H1 (cell line): ENCODE measurements around the gene THADA. TPM values are rescaled to one million over a fixed set of nuclear protein-coding genes. Genes with fewer than 3 reads are reported as not detected.

Experiments used
- CTCF ChIA-PET: fragments of 300-600 bp; sonication (Branson Sonifier 250); formaldehyde crosslinking; loops from one replicate; lab custom pipeline; 2021; ENCODE audit not compliant: partially characterized antibody; lab: Charles Lee
- POLR2A ChIA-PET: fragments of 300-600 bp; sonication (Branson Sonifier 250); formaldehyde crosslinking; loops from one replicate; lab custom pipeline; 2021; ENCODE audit warnings: inconsistent platforms; ENCODE audit not compliant: partially characterized antibody; lab: Charles Lee
- DNase-seq, 2 experiments: peaks; one replicate each; pipeline versions ENCODE4 v3.0.0 to v3.0.0-alpha.2; 2010 to 2022; ENCODE audit warnings: low spot score in 2 of 2, low read depth in 1 of 2, mixed read lengths in 1 of 2
- FAIRE-seq: peaks from 2 replicates; lab custom pipeline; 2011; peaks lifted over from hg19 to GRCh38; lab: Jason Lieb, UNC
- H2AFZ ChIP-seq: 2 replicates; pipeline ENCODE4 v1.8.1; 2012; ENCODE audit warnings: low read length, inconsistent platforms
- H2AK5ac ChIP-seq: 2 replicates; pipeline ENCODE4 v1.6.1; 2013; ENCODE audit warnings: low read depth, low read length
- H2BK120ac ChIP-seq: replicated peaks from 2 replicates; pipeline ENCODE3; 2013; ENCODE audit warnings: low read depth, low read length, inconsistent platforms
- H2BK12ac ChIP-seq: 2 replicates; pipeline ENCODE4 v1.6.1; 2013; ENCODE audit warnings: low read depth, low read length
- H2BK15ac ChIP-seq: 2 replicates; pipeline ENCODE4 v1.6.1; 2013; ENCODE audit warnings: low read length
- H2BK20ac ChIP-seq: 2 replicates; pipeline ENCODE4 v1.6.1; 2013; ENCODE audit warnings: low read length
- H2BK5ac ChIP-seq: 2 replicates; pipeline ENCODE4 v1.6.1; 2013; ENCODE audit warnings: low read depth, low read length
- H3K14ac ChIP-seq: 2 replicates; pipeline ENCODE4 v1.6.1; 2013; ENCODE audit warnings: inconsistent platforms; ENCODE audit not compliant: insufficient read length
- H3K18ac ChIP-seq: 2 replicates; pipeline ENCODE4 v1.6.1; 2013; ENCODE audit warnings: low read length; ENCODE audit errors: extremely low read depth
- H3K23ac ChIP-seq: 2 replicates; pipeline ENCODE4 v1.6.1; 2013; ENCODE audit warnings: inconsistent platforms; ENCODE audit not compliant: insufficient read length
- H3K23me2 ChIP-seq: 2 replicates; pipeline ENCODE4 v1.6.1; 2013; ENCODE audit warnings: low read depth, low read length
- H3K27ac ChIP-seq: 2 replicates; pipeline ENCODE4 v1.6.1; 2011; ENCODE audit warnings: low read depth, low read length, inconsistent platforms
- H3K27me3 ChIP-seq, 4 experiments: replicated peaks in 1 of 4; 1 replicate in 1 of 4; 2 replicates in 3 of 4; pipeline versions ENCODE4 v1.6.1 to v1.8.1; 2011 to 2013; ENCODE audit warnings: low read length in 3 of 4, mild to moderate bottlenecking in 3 of 4, inconsistent platforms in 2 of 4, mixed read lengths in 2 of 4, moderate library complexity in 1 of 4; ENCODE audit not compliant: control insufficient read depth in 3 of 4, insufficient read depth in 3 of 4; ENCODE audit errors: extremely low read depth in 1 of 4
- H3K36me3 ChIP-seq, 4 experiments: 2 replicates each; pipeline versions ENCODE4 v1.6.1 to v1.8.1; 2011 to 2013; ENCODE audit warnings: mild to moderate bottlenecking in 4 of 4, low read length in 3 of 4, moderate library complexity in 2 of 4, control low read depth in 1 of 4, inconsistent platforms in 1 of 4; ENCODE audit not compliant: insufficient read depth in 4 of 4, control insufficient read depth in 2 of 4
- H3K4ac ChIP-seq: replicated peaks from 2 replicates; pipeline ENCODE3; 2013; ENCODE audit warnings: low read length, low read depth, mixed read lengths, inconsistent platforms; ENCODE audit not compliant: insufficient read length
- H3K4me1 ChIP-seq, 4 experiments: replicated peaks in 1 of 4; 1 replicate in 1 of 4; 2 replicates in 3 of 4; pipeline versions ENCODE4 v1.6.1 to v1.8.1; 2011 to 2013; ENCODE audit warnings: low read length in 3 of 4, inconsistent platforms in 2 of 4, mixed read lengths in 1 of 4; ENCODE audit not compliant: insufficient read depth in 4 of 4, control insufficient read depth in 3 of 4
- H3K4me2 ChIP-seq, 2 experiments: 2 replicates each; pipeline versions ENCODE4 v1.6.1 to v1.8.1; 2011 to 2013; ENCODE audit warnings: low read depth in 2 of 2, low read length in 2 of 2, control low read depth in 1 of 2, inconsistent platforms in 1 of 2, mild to moderate bottlenecking in 1 of 2; ENCODE audit not compliant: insufficient read depth in 1 of 2
- H3K4me3 ChIP-seq, 4 experiments: fragments of 200-600, 300-600 bp in 1 of 4; sonication (generic), shearing (Covaris generic), sonication (Bioruptor Twin) in 1 of 4; 2 replicates each; pipeline versions ENCODE4 v1.5.1 to v1.8.1; 2011 to 2016; ENCODE audit warnings: low read length in 4 of 4, low read depth in 3 of 4, control low read depth in 2 of 4, inconsistent platforms in 2 of 4, mild to moderate bottlenecking in 2 of 4, mixed read lengths in 1 of 4, moderate library complexity in 1 of 4; ENCODE audit not compliant: insufficient read depth in 2 of 4; ENCODE audit errors: extremely low read depth in 1 of 4
- H3K56ac ChIP-seq: replicated peaks from 2 replicates; pipeline ENCODE3; 2013; ENCODE audit warnings: low read depth, mild to moderate bottlenecking, mixed read lengths, low read length, inconsistent platforms; ENCODE audit not compliant: insufficient read length
- H3K79me1 ChIP-seq: 2 replicates; pipeline ENCODE4 v1.6.1; 2013; ENCODE audit warnings: low read depth, low read length, control low read depth
- H3K79me2 ChIP-seq, 2 experiments: 2 replicates each; pipeline versions ENCODE4 v1.6.1 to v1.8.1; 2012 to 2013; ENCODE audit warnings: low read length in 2 of 2, mild to moderate bottlenecking in 2 of 2, inconsistent platforms in 1 of 2; ENCODE audit not compliant: insufficient read depth in 2 of 2, control insufficient read depth in 1 of 2
- H3K9ac ChIP-seq, 4 experiments: replicated peaks in 1 of 4; 1 replicate in 1 of 4; 2 replicates in 3 of 4; pipeline versions ENCODE4 v1.6.1 to v1.8.1; 2011 to 2013; ENCODE audit warnings: low read depth in 3 of 4, low read length in 3 of 4, control low read depth in 2 of 4, mild to moderate bottlenecking in 2 of 4, moderate library complexity in 2 of 4, inconsistent platforms in 1 of 4; ENCODE audit errors: extremely low read depth in 1 of 4
- H3K9me3 ChIP-seq, 2 experiments: 2 replicates each; pipeline versions ENCODE4 v1.6.1 to v1.8.1; 2012 to 2013; ENCODE audit warnings: mild to moderate bottlenecking in 2 of 2, moderate library complexity in 2 of 2, control low read depth in 1 of 2, inconsistent platforms in 1 of 2, low read depth in 1 of 2, low read length in 1 of 2, mixed read lengths in 1 of 2; ENCODE audit not compliant: insufficient read depth in 2 of 2
- H4K20me1 ChIP-seq, 2 experiments: replicated peaks in 1 of 2; 2 replicates each; pipeline versions ENCODE3 to v1.8.1; 2011 to 2013; ENCODE audit warnings: inconsistent platforms in 2 of 2, low read length in 2 of 2, mild to moderate bottlenecking in 1 of 2; ENCODE audit not compliant: insufficient read depth in 2 of 2, control insufficient read depth in 1 of 2
- H4K5ac ChIP-seq: 2 replicates; pipeline ENCODE4 v1.6.1; 2013; ENCODE audit warnings: low read length, low read depth, mixed read lengths, inconsistent platforms; ENCODE audit not compliant: insufficient read length
- H4K8ac ChIP-seq: 2 replicates; pipeline ENCODE4 v1.8.0; 2013; ENCODE audit warnings: mild to moderate bottlenecking, moderate library complexity, low read length, inconsistent platforms; ENCODE audit not compliant: insufficient read depth; ENCODE audit errors: extremely low read depth
- H4K91ac ChIP-seq: replicated peaks from 2 replicates; pipeline ENCODE3; 2013; ENCODE audit warnings: low read length, mixed read lengths, inconsistent platforms; ENCODE audit not compliant: insufficient read length
- E2F6 ChIP-seq: IDR thresholded peaks from 2 replicates; pipeline ENCODE4 v1.6.1; 2012; ENCODE audit warnings: inconsistent platforms
- JUND ChIP-seq: IDR thresholded peaks from 2 replicates; pipeline ENCODE4 v1.6.1; 2011; ENCODE audit warnings: mild to moderate bottlenecking, improper control_type of control experiment, low read length
- KDM4A ChIP-seq: IDR thresholded peaks from one replicate; pipeline ENCODE4 v1.7.1; 2012; ENCODE audit warnings: low read depth, mild to moderate bottlenecking, moderate library complexity, low read length, inconsistent platforms; ENCODE audit not compliant: severe bottlenecking
- POLR2A ChIP-seq, 2 experiments: IDR thresholded peaks; 1 replicate in 1 of 2; 2 replicates in 1 of 2; pipeline ENCODE4 v1.6.1; 2011; ENCODE audit warnings: low read depth in 2 of 2, low read length in 2 of 2, mild to moderate bottlenecking in 2 of 2; ENCODE audit errors: control extremely low read depth in 1 of 2
- RNF2 ChIP-seq: fragments of 200-900, 300-1000 bp; sonication (generic); IDR thresholded peaks from 2 replicates; pipeline ENCODE4 v1.7.1; 2016; ENCODE audit warnings: borderline replicate concordance, low read depth, mild to moderate bottlenecking, antibody characterized with exemption, low read length; ENCODE audit not compliant: poor library complexity, severe bottlenecking; ENCODE audit errors: missing control alignments
- SIRT6 ChIP-seq: IDR thresholded peaks from one replicate; pipeline ENCODE4 v1.7.1; 2012; ENCODE audit warnings: low read length, inconsistent platforms
- SRF ChIP-seq: IDR thresholded peaks from 2 replicates; pipeline ENCODE4 v1.6.1; 2011; ENCODE audit warnings: mild to moderate bottlenecking, low read depth, low read length, moderate library complexity
- SUZ12 ChIP-seq: fragments of 200-600 bp; sonication (generic); IDR thresholded peaks from 2 replicates; pipeline ENCODE4 v1.6.1; 2012; ENCODE audit warnings: mild to moderate bottlenecking, inconsistent platforms, low read length, moderate library complexity, mixed read lengths
- TAF7 ChIP-seq: optimal IDR thresholded peaks from 2 replicates; pipeline ENCODE3; 2011; ENCODE audit warnings: low read depth, mild to moderate bottlenecking, inconsistent platforms, low read length, moderate library complexity, borderline replicate concordance
- TBP ChIP-seq: IDR thresholded peaks from 2 replicates; pipeline ENCODE4 v1.6.1; 2011; ENCODE audit warnings: low read depth, low read length, improper control_type of control experiment
- WGBS, 2 experiments: shearing (Covaris generic) in 1 of 2; methylation state at CpG; one replicate each; pipeline versions ENCODE4 v1.1.6 to v1.1.7; 2013 to 2015; ENCODE audit warnings: low lambda C conversion rate in 2 of 2, mixed read lengths in 2 of 2, inconsistent platforms in 1 of 2, low coverage in 1 of 2, missing lambda C conversion rate in 1 of 2; ENCODE audit not compliant: insufficient replicate concordance in 2 of 2, insufficient coverage in 1 of 2, insufficient read length in 1 of 2; ENCODE audit errors: extremely low coverage in 1 of 2, missing lambda C conversion rate in 1 of 2; 5-methylcytosine and 5-hydroxymethylcytosine counted together
- polyA plus RNA-seq, 7 experiments: library from polyadenylated mRNA; depleted of rRNA in 3 of 7; stranded (reverse) in 5 of 7; unstranded in 2 of 7; fragments of >200 nt in 5 of 7; fragments of 200-250 nt in 2 of 7; gene quantifications; 1 replicate in 5 of 7; 2 replicates in 1 of 7; 4 replicates in 1 of 7; pipeline versions ENCODE4 v1.2.1 to v1.2.3, GENCODE V29; 2011 to 2013; ENCODE audit warnings: missing spikeins in 2 of 7, mixed read lengths in 2 of 7
- total RNA-seq: library from RNA; stranded (reverse); fragmentation: NEBNext Ultra II Directional; extraction: Animal tissue kit (Norgen Biotek cat#: 25700); gene quantifications from 2 replicates; pipeline ENCODE4 v1.2.1, GENCODE V29; 2021
- TF ChIP-seq, protein P1 (sequence below): IDR thresholded peaks from 2 replicates; pipeline ENCODE4 v1.6.1; 2012; ENCODE audit warnings: inconsistent platforms

The THADA gene
- total and polyA plus RNA-seq, 2 of the 8 experiments (the other 6 are each of a cell fraction or from before 2014, with no cell fraction given) = 22.4 to 26.8 TPM

DNA sequence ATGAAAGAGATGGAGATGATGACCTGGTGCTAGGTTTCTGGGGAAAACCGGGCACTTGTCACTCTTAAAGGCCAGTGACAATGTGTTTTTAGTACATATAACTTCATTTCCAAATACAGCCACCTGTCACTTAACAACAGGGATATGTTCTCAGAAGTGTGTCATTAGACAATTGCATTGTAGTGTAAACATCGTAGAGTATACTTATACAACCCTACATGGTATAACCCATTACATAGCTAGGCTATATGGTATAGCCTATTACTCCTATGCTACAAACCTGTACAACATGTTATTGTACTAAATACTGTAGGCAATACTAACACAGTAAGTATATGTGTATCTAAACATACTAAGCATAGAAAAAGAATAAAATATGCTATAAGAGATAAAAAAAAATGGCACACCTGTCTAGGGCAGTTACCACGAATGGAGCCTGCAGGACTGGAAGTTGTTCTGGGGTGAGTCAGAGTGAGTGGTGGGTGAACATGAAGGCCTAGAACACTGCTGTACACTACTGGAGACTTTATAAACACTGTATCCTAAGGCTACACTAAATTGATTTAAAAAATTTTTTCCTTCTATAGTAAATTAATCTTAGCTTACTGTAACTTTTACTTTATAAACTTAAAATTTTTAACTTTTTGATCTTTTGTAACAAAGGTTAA, 123.2 kb downstream of the THADA start:
- Histone ChIP-seq H3K27ac (no peak overlapping the region), H2BK15ac (no peak overlapping the region), H2BK20ac (no peak overlapping the region), H3K9ac (no peak overlapping the region), H3K79me1 (no peaks in the 10 kb centered on the region), H3K4ac (no peak overlapping the region), H4K5ac (no peak overlapping the region), H2BK12ac (no peak overlapping the region), H2AK5ac (no peak overlapping the region), H3K4me2 (no peak overlapping the region), H3K4me1 (no peaks in the 10 kb centered on the region), H3K4me3 (no peak overlapping the region), H3K18ac (no peak overlapping the region), H3K36me3 (no peaks in the 10 kb centered on the region), H2AFZ (no peak overlapping the region), H4K91ac (no peak overlapping the region), H3K56ac (no peak overlapping the region), H2BK5ac (no peak overlapping the region), H2BK120ac (no peak overlapping the region), H3K27me3 (peaks cover 0 to 1% (median 0%) of the 10 kb centered on the region in 4 experiments; a peak in 1 of 7 replicates), H4K8ac (no peak overlapping the region), H4K20me1 (no peaks in the 10 kb centered on the region), H3K23me2 (no peaks in the 10 kb centered on the region), H3K79me2 (no peaks in the 10 kb centered on the region), H3K14ac (no peak overlapping the region), H3K9me3 (no peaks in the 10 kb centered on the region), H3K23ac (no peak overlapping the region)
- FAIRE-seq = no peak
- TF ChIP-seq SRF (no peak), TBP (no peak), RNF2 (no peak), SUZ12 (no peak), KDM4A (no peak), E2F6 (no peak), POLR2A (IDR thresholded peaks at IDR 0.05; ENCODE audit: control extremely low read depth in 1 of 2, low read depth in 2 of 2, low read length in 2 of 2) (no peak), JUND (no peak), TAF7 (no peak), SIRT6 (no peak)
- TF ChIP-seq, protein P1, sequence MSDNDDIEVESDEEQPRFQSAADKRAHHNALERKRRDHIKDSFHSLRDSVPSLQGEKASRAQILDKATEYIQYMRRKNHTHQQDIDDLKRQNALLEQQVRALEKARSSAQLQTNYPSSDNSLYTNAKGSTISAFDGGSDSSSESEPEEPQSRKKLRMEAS = no peak
- no peak for DNase-seq
- 97% methylated on average over 3 of the region's 3 CpGs; no CpG with 5 or more reads in 1 of the 2 experiments for WGBS, 2 experiments
- ChIA-PET POLR2A (interaction anchor here (0.7 kb wide), 1 partner anchor 244 kb away, joined by 6 read pairs; no protein-coding TSS in a partner anchor), CTCF (interaction anchor here (0.6 to 2.1 kb wide), 4 partner anchors 9 to 445 kb away, joined by 3 to 15 read pairs (median 4); no protein-coding TSS in a partner anchor)
